Uterus (tissue), 2 donors: Measurements from ENCODE around the gene DNAH8.

ENCODE experiments used
- POLR2A ChIP-seq, 2 donors: fragments of 450-650 bp; IDR thresholded peaks; one replicate each; pipeline ENCODE4 v1.6.1; 2016; ENCODE audit warnings: antibody characterized with exemption in 2 of 2, mild to moderate bottlenecking in 1 of 2, moderate library complexity in 1 of 2
- TF ChIP-seq, protein P1 (sequence below), 4 experiments: fragments of 200-600 bp in 2 of 4; fragments of 450-650 bp in 2 of 4; sonication (generic) in 2 of 4; IDR thresholded peaks; one replicate each; pipeline ENCODE4 v1.5.1; 2016 to 2019; ENCODE audit warnings: antibody characterized with exemption in 4 of 4, mild to moderate bottlenecking in 2 of 4, moderate library complexity in 1 of 4

DNA sequence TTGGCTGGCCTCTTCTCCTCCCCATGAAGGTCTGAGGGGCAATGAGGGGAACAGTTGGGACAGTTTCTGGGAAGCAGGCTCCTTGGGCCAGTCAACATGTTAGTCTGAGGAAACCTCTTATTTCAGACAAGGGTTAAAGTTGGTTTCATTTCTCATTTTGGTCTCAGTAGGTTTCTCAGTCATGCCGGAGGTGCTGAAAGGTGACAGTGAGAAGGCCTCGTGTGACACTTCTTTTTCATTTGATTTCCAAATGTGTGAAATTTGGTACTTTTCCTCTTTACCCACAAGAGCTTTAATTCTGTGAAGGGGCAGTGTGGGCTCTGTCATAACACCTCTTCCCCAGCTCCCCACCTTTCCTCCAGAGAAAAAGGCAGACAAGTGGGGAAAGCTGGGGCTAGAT, 326.0 kb downstream of the DNAH8 start:
- TF ChIP-seq, protein P1, sequence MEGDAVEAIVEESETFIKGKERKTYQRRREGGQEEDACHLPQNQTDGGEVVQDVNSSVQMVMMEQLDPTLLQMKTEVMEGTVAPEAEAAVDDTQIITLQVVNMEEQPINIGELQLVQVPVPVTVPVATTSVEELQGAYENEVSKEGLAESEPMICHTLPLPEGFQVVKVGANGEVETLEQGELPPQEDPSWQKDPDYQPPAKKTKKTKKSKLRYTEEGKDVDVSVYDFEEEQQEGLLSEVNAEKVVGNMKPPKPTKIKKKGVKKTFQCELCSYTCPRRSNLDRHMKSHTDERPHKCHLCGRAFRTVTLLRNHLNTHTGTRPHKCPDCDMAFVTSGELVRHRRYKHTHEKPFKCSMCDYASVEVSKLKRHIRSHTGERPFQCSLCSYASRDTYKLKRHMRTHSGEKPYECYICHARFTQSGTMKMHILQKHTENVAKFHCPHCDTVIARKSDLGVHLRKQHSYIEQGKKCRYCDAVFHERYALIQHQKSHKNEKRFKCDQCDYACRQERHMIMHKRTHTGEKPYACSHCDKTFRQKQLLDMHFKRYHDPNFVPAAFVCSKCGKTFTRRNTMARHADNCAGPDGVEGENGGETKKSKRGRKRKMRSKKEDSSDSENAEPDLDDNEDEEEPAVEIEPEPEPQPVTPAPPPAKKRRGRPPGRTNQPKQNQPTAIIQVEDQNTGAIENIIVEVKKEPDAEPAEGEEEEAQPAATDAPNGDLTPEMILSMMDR (IDR thresholded peaks at IDR 0.05): no peak
- TF ChIP-seq POLR2A (IDR thresholded peaks at IDR 0.05): no peak
